ENCODE data around the gene DSTYK. TPM values are rescaled to one million over a fixed set of nuclear protein-coding genes. Genes with fewer than 3 reads are reported as not detected.

The DSTYK gene
- total and polyA plus RNA-seq, 3 donors from 2014 or later = 15.2 to 17.2 (median 15.4) TPM

GRCh38 chr1:205170532-205171269 lies 40.8 kb downstream of the DSTYK start:
- TF ChIP-seq CTCF (IDR thresholded peaks at IDR 0.05) (no peak), POLR2A (IDR thresholded peaks at IDR 0.05) (no peak)
- Histone ChIP-seq H3K27ac (no peak overlapping the region), H3K9me3 (no peaks in the 10 kb centered on the region), H3K27me3 (no peaks in the 10 kb centered on the region), H3K4me1 (no peaks in the 10 kb centered on the region), H3K36me3 (ENCODE audit: low read depth, missing control alignments) (no peaks in the 10 kb centered on the region), H3K4me3 (no peak overlapping the region)
- no peak for DNase-seq
- WGBS, 2 donors = 89 to 93% methylated on average over 9 of the region's 9 CpGs
- intact Hi-C loops (cut with DNase I; ENCODE audit: low total_unique reads) = no loop called here

- no peak overlapping the region for H3K4me3 ChIP-seq
- no peak overlapping the region for H3K27ac ChIP-seq
- no peaks in the 10 kb centered on the region for H3K9me3 ChIP-seq
- WGBS, 2 donors = 88 to 91% methylated on average over 10 of the region's 10 CpGs
- H3K36me3 ChIP-seq (ENCODE audit: low read depth, missing control alignments) = no peaks in the 10 kb centered on the region
- intact Hi-C loops (cut with DNase I; ENCODE audit: low total_unique reads) = no loop called here
- H3K27me3 ChIP-seq = no peaks in the 10 kb centered on the region
- DNase-seq = no peak
- H3K4me1 ChIP-seq = no peaks in the 10 kb centered on the region
- TF ChIP-seq CTCF (IDR thresholded peaks at IDR 0.05) = no peak
- TF ChIP-seq POLR2A (IDR thresholded peaks at IDR 0.05) = no peak
Measured at GRCh38 chr1:205169248-205169647, 42.3 kb downstream of the DSTYK start.

- 77 to 82% methylated on average over 1 of the region's 1 CpG for WGBS, 2 donors
- H3K27ac ChIP-seq = no peak overlapping the region
- intact Hi-C loops (cut with DNase I; ENCODE audit: low total_unique reads) = no loop called here
Measured at GRCh38 chr1:205168291-205168690, 43.2 kb downstream of the DSTYK start.

GRCh38 chr1:205162301-205162700 lies 49.2 kb downstream of the DSTYK start:
- no peaks in the 10 kb centered on the region for H3K36me3 ChIP-seq (ENCODE audit: low read depth, missing control alignments)
- H3K4me3 ChIP-seq = no peak overlapping the region
- H3K4me1 ChIP-seq = no peaks in the 10 kb centered on the region
- no peak for DNase-seq
- TF ChIP-seq POLR2A (IDR thresholded peaks at IDR 0.05) = no peak
- no peak for TF ChIP-seq CTCF (IDR thresholded peaks at IDR 0.05)
- H3K27me3 ChIP-seq = no peaks in the 10 kb centered on the region
- WGBS, 2 donors = 82 to 85% methylated on average over 1 of the region's 1 CpG
- intact Hi-C loops (cut with DNase I; ENCODE audit: low total_unique reads) = no loop called here
- H3K27ac ChIP-seq = no peak overlapping the region
- H3K9me3 ChIP-seq = no peaks in the 10 kb centered on the region

More at GRCh38 chr1:205168291-205168690, 43.2 kb downstream of the DSTYK start:
- TF ChIP-seq POLR2A (IDR thresholded peaks at IDR 0.05) (no peak), CTCF (IDR thresholded peaks at IDR 0.05) (no peak)
- no peak overlapping the region for H3K4me3 ChIP-seq
- no peaks in the 10 kb centered on the region for H3K36me3 ChIP-seq (ENCODE audit: low read depth, missing control alignments)
- DNase-seq = no peak
- no peaks in the 10 kb centered on the region for H3K4me1 ChIP-seq
- no peaks in the 10 kb centered on the region for H3K27me3 ChIP-seq
- H3K9me3 ChIP-seq = no peaks in the 10 kb centered on the region

- Histone ChIP-seq H3K4me3 (no peak overlapping the region), H3K27me3 (no peaks in the 10 kb centered on the region), H3K4me1 (no peaks in the 10 kb centered on the region), H3K27ac (no peak overlapping the region), H3K36me3 (ENCODE audit: low read depth, missing control alignments) (no peaks in the 10 kb centered on the region), H3K9me3 (no peaks in the 10 kb centered on the region)
- 86 to 89% methylated on average over 6 of the region's 6 CpGs for WGBS, 2 donors
- no peak for TF ChIP-seq CTCF (IDR thresholded peaks at IDR 0.05)
- TF ChIP-seq POLR2A (IDR thresholded peaks at IDR 0.05) = no peak
- DNase-seq = no peak
- intact Hi-C loops (cut with DNase I; ENCODE audit: low total_unique reads) = no loop called here
Measured at GRCh38 chr1:205161076-205161475, 50.4 kb downstream of the DSTYK start.
